Osteoblast (primary cell): ENCODE results near the gene PGLYRP1. TPM values are rescaled to one million over a fixed set of nuclear protein-coding genes. Genes with fewer than 3 reads are reported as not detected.

Experiments used
- small RNA-seq: library from RNA; depleted of rRNA; stranded (forward); fragments of <200 nt; gene quantifications from one replicate; pipeline ENCODE3, GENCODE V24; 2012
- total RNA-seq: library from RNA; depleted of rRNA; stranded (reverse); fragments of >200 nt; gene quantifications from 2 replicates; pipeline ENCODE4 v1.2.3, GENCODE V29; 2012

The PGLYRP1 gene
- total RNA-seq, 1 donor = not detected

Small RNAs within 50 kb of the gene (small RNA-seq; reads per million reads assigned to genes)
- gene MIR769 = 5.0 reads per million, percentile 87 among the genes with 10 or more reads in this experiment

Other genes with a start within 250 kb of the PGLYRP1 start
- 26.8 and 30.4 TPM in 2 replicates for gene DMPK, start 240.6 kb downstream of the PGLYRP1 start, total RNA-seq
- gene DMWD, start 230.2 kb downstream of the PGLYRP1 start, total RNA-seq = 48.5 and 49.2 TPM in 2 replicates
- under 0.01 and 0.29 TPM in 2 replicates for gene RSPH6A, start 207.7 kb downstream of the PGLYRP1 start, total RNA-seq
- 30.6 and 42.0 TPM in 2 replicates for gene SYMPK, start 159.9 kb downstream of the PGLYRP1 start, total RNA-seq
- not detected in 2 replicates for gene FOXA3, start 158.7 kb downstream of the PGLYRP1 start, total RNA-seq
- gene IRF2BP1, start 136.9 kb downstream of the PGLYRP1 start, total RNA-seq = 28.6 and 35.8 TPM in 2 replicates
- gene MYPOP, start 120.4 kb downstream of the PGLYRP1 start, total RNA-seq = 2.1 and 3.3 TPM in 2 replicates
- gene NANOS2, start 108.3 kb downstream of the PGLYRP1 start, total RNA-seq = not detected in 2 replicates
- gene NOVA2, start 49.2 kb downstream of the PGLYRP1 start, total RNA-seq = not detected in 2 replicates
- 3.6 and 5.9 TPM in 2 replicates for gene CCDC61, start 27.6 kb downstream of the PGLYRP1 start, total RNA-seq
- gene IGFL4, start 17.9 kb upstream of the PGLYRP1 start, total RNA-seq = not detected in 2 replicates
- not detected in 2 replicates for gene IGFL3, start 101.6 kb upstream of the PGLYRP1 start, total RNA-seq
- gene IGFL2, start 125.2 kb upstream of the PGLYRP1 start, total RNA-seq = not detected in 2 replicates
- gene IGFL1, start 206.7 kb upstream of the PGLYRP1 start, total RNA-seq = not detected in 2 replicates